ENCODE results near the gene NAXD.
"Not testable (repeated sequence)": the region's sequence is repeated elsewhere in the genome, so short reads cannot be mapped to it uniquely, and the experiment has no call there.

The NAXD gene

DNA sequence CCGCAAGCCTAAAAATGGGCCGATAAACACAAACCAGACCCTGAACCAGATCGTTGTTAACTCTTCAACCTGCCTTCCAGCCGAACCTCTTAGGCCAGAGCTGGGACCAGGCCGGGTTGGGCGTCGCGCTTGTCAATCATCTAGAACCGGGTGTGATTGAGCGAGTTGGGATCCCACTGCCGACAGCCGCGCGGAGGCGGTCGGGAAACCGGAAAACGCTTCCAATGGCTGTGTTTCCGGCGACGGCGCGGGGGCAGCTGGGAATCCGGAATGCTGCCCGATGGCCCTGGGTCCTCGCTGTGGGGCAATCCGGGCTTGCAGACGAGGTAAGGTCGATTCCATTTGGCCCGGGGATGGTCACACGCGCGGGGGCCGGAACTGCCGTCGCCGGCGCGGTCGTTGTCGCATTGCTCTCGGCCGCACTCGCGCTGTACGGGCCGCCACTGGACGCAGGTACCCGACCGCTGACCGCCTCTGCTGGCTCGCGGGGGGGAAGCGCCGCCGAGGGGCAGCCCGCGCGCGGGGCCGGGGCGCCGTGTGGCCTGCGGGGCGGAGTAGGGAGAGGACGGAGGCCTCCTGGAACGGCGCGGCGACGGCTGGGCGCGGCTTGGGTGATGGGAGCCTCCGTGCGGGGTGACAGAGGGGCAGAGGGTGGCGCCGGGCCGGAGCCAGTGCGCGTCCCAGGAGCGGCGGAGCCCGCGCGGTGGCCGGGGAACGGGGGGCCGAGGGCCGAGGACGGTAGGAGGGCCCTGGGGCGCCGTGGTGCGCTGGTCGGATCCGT, at the start of gene NAXD:
NAXD (plus strand) TSS at position 224 of the 781 bp plus-strand sequence; CDS start at position 281, 57 bp downstream.
- in situ Hi-C loops (cut with MboI; ENCODE audit: low sequenced_read_pairs): no loop called here

DNA sequence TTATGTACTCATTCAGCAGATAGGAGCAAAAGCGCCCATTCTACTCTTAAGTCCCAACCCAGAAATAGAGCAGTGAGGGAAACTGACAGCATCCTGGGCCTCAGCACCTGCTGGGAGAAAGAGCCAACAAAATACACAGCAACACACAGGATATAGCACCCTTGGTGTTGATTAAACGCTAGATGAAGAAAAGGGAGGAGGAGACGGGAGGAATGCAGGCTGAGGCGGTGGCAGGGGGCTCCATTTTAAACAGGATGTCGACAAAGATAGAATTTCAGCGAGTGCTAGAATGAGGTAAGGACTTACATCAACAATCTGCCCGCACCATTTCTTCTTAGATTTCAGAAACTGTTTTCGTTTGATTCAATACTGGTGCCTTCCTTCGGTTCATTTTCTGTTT, 49.2 kb upstream of the NAXD start:
- in situ Hi-C loops (cut with MboI; ENCODE audit: low sequenced_read_pairs): no loop called here

DNA sequence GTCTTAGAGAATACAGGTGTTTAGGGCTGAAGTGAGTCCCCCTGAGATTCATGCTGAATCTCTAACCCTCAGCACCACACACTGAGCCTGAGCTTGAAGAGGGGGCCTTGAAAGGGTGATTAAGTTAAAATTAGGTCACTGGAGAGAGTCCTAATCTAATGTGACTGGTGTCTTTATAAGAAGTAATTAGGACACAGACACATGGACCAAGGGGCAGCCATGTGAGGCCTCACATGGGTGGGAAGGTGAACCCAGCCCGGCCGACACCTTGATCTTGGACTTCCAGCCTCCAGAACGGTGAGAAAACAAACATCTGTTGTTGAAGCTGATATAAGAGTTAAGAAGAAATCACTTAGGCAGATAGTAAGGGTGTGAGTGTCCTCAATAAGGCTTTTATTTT, 46.7 kb upstream of the NAXD start:
- in situ Hi-C loops (cut with MboI; ENCODE audit: low sequenced_read_pairs): no loop called here

DNA sequence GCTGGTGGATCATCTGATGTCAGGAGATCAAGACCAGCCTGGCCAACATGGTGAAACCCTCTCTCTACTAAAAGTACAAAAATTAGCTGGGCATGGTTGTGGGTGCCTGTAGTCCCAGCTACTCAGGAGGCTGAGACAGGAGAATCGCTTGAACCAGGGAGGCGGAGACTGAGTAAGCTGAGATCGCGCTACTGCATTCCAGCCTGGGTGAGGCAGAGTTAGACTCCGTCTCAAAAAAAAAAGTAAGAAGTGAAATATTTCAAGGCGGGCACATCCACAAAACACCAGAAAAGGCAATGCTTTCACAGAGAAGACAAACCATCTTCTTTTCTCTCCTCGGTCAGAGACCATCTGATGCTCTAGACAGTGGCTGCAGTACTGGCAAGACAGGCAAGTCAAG, 45.4 kb upstream of the NAXD start:
- in situ Hi-C loops (cut with MboI; ENCODE audit: low sequenced_read_pairs): not testable (repeated sequence)

DNA sequence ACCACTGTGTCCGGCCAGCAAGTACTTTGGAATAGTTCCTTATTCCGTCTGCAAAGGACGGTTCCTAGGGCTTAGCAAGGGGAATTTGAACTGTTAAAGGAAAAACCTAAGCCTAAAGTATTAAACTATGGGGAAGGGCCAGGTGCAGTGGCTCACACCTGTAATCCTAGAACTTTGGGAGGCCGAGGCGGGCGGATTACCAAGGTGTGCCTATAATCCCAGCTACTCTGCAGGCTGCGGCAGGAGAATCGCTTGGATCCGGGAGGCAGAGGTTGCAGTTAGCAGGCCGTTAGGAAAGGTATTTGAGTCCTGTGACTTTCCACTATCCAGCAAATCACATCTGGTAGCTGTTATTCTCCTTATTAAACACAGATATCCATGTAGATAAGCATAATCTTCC, 44.5 kb upstream of the NAXD start:
- in situ Hi-C loops (cut with MboI; ENCODE audit: low sequenced_read_pairs): no loop called here

DNA sequence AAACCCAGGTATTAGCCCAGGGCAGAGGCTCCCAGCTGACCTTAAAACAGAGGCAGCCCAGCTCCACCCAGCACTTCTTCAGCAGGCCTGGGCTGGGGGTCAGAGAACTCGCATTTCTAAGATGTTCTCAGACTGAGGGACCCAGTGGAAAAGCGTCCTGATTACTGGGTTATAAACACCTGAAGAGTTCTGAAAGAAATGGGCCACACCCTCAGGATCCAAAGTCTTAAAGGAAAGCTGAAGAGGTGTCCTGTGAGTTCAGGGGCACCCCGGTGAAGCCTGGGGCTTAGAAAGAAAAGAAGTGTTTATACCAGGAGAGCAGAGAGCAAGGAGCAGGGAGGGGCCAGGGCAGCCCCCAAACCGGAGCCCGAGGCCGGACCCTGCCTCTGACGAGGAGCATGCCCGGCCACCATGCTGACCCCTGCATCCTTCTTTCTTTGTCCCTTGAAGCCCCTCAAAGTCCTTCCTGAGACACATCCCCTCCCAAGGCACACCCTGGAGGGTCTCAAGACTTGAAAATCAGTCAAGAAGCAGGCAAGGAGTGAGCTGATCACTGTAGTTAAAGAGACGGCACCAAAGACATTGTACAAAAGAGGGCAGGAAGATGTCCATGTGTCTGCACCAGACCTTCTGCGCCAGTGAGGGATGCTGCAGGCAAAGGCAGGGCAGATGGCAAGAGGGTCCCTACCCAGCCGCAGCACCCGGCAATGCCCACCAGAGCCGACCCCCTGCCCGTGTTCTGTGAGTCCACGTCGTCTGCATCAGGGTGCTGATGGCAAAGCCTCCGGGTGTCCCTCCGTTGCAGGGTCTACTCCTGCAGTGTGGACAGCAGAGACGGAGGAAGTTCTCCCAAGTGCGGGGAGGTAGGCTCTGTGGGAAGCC, 43.2 kb upstream of the NAXD start:
- in situ Hi-C loops (cut with MboI; ENCODE audit: low sequenced_read_pairs): no loop called here

DNA sequence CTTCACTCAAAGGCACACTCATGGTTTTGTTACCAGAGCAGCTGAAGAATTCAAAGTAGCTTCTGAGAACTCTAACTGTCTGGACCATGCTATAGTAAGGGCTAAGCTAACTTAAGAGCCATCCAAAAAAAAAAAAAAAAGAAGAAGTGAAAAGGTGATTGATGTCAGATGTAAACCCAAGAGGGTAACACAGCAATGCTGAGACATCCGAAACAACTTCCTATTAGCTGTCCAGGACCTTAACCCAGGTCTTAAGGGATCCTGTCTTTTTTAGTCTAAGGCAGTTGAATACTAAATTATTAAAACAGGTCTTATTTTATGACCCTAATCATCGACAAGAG, 42.6 kb upstream of the NAXD start:
- in situ Hi-C loops (cut with MboI; ENCODE audit: low sequenced_read_pairs): no loop called here

DNA sequence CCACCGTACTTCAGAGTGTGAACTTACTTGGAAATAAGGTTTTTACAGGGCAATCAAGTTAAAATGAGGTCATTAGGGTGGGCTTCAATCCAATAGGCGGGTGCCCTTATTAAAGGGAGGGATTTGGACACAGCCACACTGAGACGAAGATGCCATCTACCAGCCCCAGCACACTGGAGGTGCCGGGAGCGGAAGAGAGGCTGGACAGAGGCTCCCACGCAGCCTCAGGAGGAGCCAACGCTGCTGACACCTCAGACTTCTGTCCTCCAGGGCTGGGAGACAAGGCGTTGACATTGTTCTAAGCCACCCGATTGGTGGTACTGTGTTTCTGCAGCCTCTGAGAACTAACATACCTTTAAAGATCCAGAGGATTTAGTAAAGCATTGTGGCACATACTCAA, 41.2 kb upstream of the NAXD start:
- in situ Hi-C loops (cut with MboI; ENCODE audit: low sequenced_read_pairs): no loop called here

DNA sequence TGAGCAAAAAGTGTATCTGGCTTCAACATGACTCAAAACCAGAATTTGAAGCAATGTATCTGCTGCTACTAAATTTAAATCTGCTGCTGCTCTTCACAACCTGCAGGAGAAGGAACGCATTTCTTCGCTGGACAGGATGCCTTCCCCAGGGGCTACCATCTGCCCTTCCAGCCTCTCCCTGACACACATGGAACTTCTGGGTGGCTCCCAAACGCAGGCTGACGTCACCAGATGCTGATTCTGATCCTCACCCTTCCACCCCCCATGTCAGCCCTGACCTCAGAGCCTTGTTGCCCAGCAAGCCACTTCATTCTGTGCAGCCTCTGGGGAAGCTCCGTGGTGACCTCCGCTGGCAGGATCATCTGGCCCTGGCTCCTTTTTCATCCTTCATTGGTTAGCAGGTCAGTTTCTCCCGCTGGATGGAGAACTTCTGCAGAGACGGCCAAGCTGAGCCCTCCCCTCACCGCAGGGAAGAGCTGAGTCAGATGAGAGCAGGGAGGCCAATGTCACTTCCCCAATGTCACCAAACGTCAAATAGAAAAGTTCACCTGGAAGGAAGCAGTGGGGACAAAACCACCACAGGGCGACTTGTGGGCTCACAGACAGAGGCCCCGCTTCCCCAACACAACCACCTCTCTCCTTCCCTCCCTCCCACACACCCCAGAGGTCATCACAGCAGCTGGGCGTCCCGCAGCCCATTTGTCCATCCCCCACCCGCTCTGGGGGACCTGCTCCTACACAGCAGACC, 39.8 kb upstream of the NAXD start:
- in situ Hi-C loops (cut with MboI; ENCODE audit: low sequenced_read_pairs): no loop called here

DNA sequence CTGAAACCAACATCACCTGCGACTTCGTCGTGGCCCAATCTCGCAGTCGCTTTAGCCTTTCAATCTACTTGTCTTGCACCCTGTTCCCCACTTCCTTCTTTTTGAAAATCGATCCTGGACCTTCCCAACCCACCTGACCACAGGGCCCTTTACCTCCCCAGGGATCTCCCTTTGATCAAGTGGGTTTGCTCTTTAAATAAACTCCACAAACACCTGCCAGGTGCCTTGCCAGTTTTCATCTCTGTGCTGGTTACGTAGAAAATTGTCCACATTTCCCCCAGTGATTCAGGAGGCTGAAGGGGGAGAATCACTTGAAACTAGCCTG, 39.3 kb upstream of the NAXD start:
- in situ Hi-C loops (cut with MboI; ENCODE audit: low sequenced_read_pairs): no loop called here

DNA sequence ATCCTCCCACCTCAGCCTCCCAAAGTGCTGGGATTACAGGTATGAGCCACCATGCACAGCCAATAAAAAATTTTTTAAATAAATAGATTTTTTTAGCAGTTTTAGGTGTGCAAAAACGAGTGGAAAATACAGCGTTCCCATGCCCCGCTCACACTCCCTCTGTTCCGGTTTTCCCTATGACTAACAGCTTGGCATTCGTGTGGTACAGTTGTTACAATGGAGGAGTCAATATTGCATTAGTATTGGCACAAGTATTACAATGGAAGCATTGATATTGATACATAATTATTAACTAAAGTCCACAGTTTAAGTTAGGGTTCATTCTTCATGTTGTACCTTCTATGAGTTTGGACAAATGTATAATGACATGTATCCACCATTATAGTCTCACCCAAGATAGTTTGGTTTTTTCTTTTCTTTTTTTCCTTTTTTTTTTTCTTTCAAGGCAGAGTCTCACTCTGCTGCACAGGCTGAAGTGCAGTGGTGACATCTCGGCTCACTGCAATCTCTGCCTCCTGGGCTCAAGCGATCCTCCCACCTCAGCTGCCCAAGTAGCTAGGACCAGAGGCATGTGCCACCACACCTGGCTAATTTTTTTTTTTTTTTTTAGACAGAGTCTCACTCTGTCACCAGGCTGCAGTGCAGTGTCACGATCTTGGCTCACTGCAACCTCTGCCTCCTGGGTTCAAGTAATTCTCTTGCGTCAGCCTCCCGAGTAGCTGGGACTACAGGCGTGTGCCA, 38.4 kb upstream of the NAXD start:
- in situ Hi-C loops (cut with MboI; ENCODE audit: low sequenced_read_pairs): no loop called here

DNA sequence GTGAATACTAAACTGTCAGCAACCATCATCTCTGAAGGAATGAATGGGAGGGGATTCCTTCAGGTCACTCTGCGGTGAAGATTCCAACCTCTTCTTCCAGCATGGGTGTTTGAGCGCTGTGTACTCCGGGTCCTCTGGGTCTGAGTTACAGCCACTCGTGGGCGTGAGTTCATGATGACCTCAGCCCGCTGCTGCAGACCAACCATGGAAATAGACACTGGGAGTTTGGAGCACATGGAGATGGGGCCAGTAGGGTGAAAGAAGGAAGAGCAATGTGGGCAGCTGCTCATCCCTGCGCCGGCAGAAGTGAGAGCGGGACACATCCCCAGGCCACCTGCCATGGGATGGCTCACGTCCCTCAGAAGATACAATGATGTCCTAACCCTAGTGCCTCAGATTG, 37.0 kb upstream of the NAXD start:
- in situ Hi-C loops (cut with MboI; ENCODE audit: low sequenced_read_pairs): no loop called here

DNA sequence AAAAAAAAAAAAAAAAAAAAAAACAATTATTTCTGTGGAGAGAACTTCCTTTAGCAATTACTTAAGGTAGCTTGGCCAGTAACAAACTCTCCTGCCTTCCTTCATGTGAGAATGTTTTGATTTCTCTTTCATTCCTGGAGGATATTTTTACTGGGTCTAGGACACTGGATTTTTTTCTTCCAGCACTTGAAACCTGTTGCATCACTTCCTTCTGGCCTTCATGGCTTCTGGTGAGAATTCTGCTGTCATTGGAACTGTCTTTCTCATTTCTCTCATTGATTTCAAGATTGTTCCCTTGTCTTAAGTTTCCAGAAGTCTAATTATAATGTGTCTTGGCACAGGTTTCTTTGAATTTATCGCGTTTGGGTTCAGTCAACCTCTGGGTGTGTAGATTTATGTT, 34.5 kb upstream of the NAXD start:
- in situ Hi-C loops (cut with MboI; ENCODE audit: low sequenced_read_pairs): no loop called here

DNA sequence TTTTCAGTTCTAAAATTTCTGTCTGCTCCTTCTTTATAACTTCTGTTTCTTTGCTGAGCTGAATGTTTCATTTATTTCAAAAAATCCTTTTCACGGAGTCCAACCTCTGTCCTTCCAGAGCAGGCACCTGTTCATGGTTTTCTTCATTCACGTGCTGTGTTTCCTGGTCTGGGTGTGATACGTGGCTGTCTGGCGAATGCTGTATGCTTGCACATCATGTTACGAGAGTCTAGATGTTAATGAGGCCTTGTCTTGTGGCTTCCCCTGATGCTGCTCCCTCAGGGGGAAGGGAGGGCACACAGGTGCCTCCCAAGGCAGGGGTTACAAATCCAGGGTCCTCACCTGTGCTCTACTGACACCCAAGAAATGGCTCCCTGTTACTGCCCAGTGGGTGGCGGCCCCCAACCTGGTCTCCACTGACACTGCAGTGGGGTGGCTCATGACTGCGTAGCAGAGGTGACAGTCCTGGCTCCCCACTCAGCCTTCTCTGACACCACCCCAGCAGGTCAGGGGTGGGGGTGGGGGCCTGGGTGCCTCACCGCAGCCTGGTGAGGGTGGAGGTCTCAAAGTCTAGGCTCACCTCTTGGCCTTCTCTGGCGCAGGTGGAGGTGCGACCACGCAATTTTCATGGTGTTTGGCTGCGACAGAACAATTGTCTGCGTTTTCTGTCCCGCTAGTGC, 33.7 kb upstream of the NAXD start:
- in situ Hi-C loops (cut with MboI; ENCODE audit: low sequenced_read_pairs): no loop called here

DNA sequence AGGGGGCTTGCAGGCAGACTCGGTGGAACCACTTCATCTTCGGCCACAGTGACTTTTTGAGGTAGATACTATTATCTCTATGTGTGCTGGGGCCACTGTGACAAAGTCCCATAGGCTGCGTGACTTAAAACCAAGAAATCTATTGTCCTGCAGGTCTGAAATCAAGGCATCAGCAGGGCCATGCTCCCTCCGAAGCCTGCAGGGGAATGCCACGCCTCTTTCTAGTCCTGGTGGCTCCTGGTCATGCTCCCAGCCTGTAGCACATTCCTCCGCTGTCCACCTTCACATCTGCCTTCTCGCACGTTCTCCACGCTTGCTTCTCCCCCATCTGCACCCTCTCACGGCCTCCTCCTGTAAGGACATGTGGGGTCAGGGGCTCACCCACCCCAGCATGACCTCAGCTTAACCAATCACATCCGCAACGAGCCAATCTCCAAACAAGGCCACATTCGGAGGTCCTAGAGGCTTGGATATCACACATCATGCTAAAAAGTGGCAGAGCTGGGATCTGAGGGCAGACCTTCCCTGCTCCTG, 32.9 kb upstream of the NAXD start:
- in situ Hi-C loops (cut with MboI; ENCODE audit: low sequenced_read_pairs): no loop called here

DNA sequence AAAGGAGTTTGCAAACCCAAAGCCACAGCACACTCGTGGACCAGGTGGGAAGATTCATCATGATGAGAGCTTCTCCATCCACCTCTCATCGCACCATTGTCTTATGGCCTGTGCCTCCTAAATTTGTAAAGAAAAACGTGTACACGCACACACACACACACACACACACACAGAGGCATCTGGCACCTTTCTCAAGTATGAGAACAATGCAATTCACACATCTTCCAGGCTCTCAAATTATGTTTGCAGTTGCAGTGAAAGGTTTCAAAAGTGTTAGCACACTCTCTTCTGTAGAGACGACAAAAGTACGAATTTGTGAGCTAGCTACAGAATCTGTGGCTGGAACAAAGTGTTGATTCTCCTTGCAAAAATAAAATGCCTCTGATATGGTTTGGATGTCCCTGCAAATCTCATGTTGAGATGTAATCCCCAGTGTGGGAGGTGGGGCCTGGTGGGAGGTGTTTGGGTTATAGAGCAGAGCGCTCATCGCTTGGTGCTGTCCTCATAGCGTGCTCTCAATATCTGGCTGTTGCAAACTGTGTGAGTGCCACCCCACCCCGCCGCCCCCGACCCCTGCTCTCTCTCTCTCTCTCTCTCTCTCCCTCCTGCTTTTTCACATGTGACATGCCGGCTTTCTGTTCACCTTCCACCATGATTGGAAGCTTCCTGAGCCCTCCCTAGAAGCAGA, 32.0 kb upstream of the NAXD start:
- in situ Hi-C loops (cut with MboI; ENCODE audit: low sequenced_read_pairs): no loop called here

DNA sequence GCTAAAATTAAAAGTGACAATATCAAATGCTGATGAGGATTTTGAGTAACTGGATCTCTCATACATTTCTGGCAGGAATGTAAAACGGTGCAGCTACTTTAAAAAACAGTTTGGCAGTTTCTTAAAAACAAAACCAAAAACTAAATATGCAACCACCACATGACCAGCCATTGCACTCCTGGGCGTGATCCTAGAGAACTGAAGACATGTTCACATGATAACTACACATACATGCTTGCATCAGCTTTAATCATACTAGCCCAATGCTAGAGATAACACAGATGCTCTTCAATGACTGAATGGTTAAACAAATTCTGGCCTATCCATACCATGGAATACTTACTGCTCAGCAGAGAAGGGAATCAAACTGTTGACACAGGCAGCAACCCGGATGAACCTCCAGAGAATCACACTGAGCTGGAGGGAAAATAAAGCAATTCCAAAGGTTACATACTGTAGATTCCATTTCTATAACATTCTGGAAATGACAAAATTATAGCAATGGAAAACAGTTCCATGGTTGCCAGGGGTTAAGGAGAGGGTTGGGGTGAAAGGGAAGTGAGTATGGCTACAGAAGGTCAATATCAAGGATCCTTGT, 25.5 kb upstream of the NAXD start:
- in situ Hi-C loops (cut with MboI; ENCODE audit: low sequenced_read_pairs): no loop called here

DNA sequence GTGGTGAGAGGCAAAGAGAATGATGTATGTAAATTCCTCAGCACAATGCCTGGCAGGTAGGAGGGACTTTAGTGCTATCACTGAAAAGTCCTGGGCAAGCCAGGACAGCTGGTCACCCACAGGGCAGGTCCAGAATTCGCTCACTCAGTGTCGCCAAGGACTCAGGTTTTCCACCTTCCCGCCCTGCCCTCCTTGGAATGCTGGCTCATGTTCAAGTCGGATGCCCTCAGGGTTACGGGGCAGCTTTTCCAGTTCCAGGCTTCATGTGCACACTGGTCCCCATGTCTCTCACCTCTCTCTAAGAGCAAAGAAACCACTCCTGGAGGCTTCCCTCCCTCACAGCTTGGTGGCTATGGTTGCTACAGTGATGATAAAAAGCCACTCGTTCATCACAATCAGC, 24.8 kb upstream of the NAXD start:
- in situ Hi-C loops (cut with MboI; ENCODE audit: low sequenced_read_pairs): no loop called here

DNA sequence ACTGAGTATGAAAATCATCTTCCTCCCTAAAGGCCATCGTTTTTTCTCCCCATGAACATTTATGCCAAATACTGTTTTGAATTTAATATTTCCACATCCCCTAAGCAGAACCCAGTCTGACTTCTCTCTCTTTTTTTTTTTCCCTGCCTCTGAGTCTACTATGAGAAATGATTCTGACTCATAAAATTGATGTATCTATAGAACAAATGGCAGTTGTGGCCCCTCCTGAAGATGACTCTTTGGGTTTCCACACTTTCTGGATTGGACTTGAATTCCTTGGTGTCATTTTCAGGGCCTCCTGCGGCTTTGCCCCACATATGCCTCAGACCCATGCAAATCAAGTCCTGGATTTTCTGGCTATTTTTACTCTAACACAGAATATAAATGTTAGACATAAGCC, 22.7 kb upstream of the NAXD start:
- in situ Hi-C loops (cut with MboI; ENCODE audit: low sequenced_read_pairs): no loop called here

All from HL-60/S4 (cell line).